ENCODE data around the gene FUT8.

- TF ChIP-seq CTCF (IDR thresholded peaks at IDR 0.05): no peak
- no peak for TF ChIP-seq POLR2A (IDR thresholded peaks at IDR 0.05)
- no peak for TF ChIP-seq POLR2AphosphoS5 (IDR thresholded peaks at IDR 0.05)
Measured at GRCh38 chr14:65439117-65439516, 26.6 kb downstream of the FUT8 start.
